ENCODE data around the gene FAM120A. TPM values are rescaled to one million over a fixed set of nuclear protein-coding genes. Genes with fewer than 3 reads are reported as not detected.
A peak's percentile ranks its signal among the peaks of the same experiment; 100 is the strongest.

FAM120A gene
- total RNA-seq, 1 donor from 2014 or later: 71.2 TPM

DNA sequence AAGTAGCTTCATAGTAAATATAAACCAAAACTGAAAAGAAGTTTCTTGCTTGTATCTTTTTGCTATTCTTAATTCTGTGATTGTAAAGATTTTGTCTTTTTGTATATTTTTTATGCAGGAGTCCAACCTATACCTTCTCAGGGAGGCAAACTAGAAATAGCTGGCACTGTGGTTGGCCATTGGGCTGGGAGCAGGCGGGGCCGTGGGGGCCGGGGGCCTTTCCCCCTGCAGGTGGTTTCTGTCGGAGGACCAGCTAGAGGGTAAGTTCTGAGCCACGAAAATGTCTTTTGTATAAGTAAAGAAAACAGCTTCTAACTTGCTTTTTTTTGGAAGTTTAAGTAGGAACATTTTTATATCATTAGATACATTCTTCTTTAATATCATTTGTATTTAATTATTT, 109.5 kb downstream of the FAM120A start:
- no peak for DNase-seq

DNA sequence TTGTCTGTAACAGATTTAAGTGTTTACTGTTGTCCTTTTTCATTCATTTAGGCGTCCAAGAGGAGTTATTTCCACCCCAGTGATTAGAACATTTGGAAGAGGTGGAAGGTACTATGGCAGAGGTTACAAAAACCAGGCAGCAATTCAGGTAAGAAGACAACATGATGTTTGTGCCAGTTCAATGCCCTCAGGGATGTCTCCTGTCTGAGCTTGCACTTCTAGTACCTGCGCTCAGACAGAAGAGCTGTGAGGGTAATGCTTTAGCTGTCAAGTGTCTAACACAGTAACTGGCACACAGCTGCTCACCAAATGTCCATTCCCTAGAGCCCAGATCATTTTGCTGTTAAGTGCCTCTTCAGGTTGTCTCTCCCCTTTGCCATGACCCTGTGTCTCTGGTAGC, 110.7 kb downstream of the FAM120A start:
- DNase-seq: no peak

DNA sequence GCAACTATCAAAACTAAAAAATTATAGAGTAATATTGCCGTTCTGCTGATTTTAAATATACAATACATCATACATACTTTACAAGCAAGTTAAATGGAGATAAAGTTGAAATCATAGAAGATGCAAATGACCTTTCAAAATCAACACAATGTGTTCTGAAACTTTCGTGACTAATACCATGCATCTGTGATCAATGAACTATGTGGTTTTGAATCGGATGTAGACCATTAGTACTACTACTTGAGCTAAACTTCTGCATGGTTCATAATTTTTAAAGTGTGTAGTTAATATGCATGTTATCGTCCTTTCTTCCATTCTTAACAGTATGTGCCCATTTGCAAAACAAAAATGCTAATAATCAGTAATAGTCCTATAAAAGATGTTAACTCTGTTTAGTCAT, 113.6 kb downstream of the FAM120A start:
- no peak for DNase-seq

DNA sequence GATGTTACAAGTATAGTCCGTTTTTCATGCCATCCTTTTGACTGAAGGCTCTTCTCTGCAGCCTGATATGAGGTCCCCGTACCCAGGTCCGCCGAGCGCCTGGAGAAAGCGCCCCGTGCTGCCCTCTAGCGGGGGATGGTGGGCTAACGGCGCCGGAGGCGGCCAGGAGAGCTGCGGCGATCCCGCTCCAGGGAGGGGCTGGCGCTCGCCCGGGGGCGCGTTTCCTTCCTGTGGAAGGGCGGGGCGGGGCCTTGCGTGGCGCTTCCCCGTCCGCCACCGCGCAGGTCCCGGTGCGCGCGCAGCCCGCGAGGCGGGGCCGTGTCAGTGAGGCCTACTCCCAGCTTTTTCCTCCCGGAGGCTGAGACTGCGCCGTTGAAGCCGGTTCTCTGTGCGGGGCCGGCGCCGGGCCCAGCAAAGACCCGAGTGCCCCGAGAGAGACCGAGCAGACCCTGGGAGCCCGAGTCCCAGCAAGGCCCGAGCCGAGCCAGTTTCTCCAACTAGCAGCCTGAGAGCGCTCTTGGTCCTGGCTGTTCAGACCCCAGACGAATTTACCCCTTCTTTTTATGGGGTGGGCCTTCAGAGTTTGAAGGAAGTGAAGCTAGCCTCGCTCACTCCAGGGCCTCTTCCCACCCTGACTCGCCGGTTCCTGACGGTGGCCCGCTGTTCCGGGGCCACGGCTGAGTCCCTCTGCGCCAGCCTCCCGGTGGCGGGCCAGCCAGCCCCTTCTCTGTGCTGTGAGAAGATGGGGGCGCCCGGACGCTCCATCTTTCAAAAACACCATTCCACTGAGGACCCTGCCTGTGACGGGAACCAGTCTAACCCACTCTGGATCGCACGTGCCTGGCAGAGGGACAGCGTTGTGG, 115.2 kb downstream of the FAM120A start:
- DNase-seq: peak; percentile 96

DNA sequence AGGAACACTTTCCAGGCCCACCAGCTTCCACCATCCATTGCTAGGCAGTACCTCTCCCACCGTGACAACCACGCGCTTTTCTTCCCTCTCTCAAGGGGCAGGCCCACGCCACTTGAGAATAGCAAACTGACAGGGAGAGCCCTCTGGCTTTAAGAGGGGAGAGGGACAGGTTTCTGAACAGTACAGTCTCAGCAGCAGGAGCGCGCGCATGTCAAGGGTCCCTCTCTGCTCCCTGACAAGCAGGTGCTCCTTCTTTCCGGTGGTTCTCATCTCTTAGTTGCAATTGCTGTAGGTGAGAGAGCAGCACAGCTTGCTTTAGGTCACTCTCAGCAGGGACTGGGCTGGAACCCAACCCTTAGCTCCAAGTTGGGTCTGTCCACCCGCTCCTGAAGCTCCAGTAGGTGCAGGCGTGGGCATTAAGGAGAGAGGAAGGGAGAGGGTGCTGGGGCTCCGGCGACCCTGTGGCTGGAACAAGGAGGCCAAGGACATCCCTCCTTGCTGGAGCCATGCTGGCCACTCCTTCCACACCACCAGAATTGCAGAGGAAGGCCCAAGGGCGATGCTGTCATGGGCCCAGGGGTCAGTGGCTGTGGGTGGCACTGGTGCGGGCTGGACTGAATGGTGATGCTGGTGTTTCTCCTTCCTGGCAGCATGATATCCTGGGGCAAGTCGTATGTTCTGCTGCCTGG, 115.9 kb downstream of the FAM120A start:
- peak; percentile 6 for DNase-seq

DNA sequence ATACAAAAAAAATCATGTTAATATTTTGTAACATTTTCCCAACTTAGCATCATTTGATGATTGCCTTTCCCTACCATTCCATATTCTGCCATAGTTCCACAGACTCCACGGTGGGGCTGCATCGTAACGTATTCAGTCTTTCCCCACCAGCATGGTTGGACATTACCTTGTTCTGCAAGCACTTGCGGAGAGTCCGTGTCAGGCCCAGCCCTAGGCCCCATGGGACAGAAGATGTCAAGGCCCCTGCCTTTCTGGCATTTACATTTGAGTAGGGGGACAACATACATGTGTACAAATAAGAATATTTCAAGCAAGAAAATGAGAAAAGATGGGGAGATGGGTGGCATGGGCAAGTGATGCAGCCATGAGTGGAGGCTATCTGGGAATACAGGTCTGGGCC, 116.7 kb downstream of the FAM120A start:
- DNase-seq: no peak

DNA sequence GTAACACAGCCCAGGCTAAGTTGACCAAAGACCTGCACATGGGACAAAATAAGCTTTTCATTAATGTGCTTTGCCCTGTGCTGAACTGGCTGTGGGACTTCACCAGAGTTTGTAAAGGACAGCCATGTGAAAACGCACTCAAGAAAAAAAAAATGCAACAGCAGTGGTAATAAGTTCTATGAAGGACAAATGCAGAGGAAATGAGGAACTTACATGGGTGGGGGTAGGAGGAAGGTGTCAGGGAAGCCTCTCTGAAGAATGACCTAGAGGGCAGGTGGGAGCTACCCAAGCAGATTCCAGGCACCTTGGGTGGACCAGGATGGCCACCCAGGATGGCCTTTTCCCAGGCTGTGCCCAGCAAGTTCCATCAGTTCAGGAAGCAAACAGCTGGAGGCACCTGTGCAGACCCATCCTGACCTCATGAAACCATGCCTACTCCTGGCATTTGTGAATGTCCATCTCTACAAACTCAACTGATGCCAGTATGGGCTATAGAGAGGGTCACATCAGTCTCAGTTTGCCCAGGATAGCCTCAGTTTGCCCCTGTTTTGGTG, 118.2 kb downstream of the FAM120A start:
- DNase-seq: no peak

DNA sequence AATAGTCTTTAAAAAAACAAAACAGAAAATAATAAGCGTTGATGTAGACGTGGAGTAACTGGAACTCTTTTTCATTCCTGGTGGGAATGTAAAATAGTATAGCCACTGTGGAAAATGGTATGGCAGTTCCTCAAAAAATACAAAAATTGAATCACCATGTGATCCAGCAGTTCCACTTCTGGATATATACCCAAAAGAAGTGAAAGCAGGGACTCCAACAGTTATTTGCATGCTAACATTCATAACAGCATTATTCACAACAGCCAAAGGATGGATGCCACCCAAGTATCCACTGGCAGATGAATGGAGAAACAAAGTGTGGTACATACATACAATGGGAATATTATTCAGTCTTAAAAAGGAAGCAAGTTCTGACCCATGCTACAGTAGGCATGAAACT, 120.7 kb downstream of the FAM120A start:
- DNase-seq: no peak

DNA sequence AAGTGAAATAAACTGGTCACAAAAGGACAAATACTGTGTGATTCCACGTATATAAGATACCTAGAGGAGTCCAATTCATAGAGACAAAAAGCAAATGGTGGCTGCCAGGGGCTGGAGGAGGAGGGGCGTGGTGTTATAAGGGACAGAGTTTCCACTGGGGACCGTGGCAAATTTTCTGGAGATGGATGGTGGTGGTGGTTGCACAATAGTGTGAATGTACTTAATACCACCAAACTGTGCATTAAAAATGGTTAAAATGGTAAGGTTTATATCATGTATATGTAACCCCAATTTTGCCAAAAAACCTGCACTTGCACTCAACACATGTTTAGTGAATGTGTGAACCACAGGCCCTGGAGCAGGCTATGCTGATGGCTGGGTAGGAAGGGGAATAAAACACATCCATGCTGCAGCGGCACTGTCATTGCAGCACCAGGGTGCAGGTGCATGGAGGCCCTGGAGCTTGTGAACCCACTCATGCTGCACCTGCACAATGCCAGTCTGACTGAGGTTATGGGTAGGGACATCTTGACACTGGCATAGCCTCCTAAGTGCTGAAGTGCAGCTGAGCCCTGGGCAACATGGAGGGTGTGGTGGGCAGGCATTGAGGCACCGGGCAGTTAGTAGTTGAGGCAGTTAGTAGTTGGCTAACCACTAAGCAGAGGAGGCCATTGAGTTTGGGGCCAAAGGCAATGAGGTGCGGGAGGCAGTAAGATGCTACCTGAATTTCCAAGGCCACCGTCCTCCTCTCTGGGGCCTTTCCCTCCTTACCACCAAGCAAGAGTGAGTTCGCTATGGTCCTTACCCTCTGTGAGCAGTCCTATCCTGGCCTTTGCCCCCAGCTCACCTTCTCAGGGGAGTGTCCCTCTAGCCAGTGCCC, 121.4 kb downstream of the FAM120A start:
- no peak for DNase-seq

DNA sequence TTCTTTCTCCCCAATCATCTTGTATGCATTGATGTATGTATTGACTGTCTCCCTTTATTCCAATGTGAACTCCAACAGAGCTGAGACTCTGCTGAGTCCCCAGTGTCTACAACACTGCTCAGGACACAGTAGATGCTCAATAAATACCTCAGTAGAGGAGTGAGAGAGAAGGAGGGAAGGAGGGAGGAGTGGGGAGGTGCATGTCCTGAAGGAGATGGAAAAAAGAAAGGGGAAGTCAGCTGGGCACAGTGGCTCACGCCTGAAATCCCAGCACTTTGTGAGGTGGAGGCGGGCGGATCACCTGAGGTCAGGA, 122.0 kb downstream of the FAM120A start:
- DNase-seq: no peak

DNA sequence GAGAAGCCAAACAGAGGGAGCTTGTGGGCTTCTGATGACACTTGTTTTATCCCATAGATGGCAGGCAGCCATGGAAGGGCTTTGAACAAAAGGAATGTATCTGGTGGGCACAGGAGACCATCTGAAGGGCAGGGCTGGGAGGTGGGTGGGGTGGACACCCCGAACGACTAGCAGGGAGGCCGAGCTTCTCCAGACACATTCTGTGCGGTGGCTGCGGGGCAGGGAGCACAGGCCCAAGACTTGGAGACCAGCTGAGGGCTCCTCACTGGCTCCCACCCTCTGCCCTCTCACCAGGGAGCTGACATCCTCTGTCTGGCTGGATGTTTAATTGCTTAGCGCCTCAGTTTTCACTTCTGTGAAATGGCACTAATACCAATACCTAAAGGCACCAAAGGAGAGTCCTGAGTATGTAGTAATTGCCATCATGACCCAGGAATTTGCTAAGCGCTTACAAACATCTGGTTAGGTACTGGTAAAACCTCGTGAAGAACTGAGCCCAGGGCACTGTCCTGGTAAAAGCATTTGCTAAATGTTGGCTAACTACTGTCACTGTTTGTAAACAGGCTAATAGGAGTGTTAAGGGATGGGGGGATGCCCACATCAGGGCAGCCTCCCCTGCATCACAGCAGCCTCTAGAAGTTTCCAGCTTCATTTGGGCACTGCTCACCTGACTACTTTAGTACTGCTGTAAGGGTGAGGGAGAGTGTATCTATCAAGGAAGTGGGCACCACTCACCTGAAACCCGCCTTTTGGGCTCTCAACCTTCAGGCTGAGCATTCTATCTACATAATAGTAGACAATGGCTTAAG, 122.8 kb downstream of the FAM120A start:
- no peak for DNase-seq

DNA sequence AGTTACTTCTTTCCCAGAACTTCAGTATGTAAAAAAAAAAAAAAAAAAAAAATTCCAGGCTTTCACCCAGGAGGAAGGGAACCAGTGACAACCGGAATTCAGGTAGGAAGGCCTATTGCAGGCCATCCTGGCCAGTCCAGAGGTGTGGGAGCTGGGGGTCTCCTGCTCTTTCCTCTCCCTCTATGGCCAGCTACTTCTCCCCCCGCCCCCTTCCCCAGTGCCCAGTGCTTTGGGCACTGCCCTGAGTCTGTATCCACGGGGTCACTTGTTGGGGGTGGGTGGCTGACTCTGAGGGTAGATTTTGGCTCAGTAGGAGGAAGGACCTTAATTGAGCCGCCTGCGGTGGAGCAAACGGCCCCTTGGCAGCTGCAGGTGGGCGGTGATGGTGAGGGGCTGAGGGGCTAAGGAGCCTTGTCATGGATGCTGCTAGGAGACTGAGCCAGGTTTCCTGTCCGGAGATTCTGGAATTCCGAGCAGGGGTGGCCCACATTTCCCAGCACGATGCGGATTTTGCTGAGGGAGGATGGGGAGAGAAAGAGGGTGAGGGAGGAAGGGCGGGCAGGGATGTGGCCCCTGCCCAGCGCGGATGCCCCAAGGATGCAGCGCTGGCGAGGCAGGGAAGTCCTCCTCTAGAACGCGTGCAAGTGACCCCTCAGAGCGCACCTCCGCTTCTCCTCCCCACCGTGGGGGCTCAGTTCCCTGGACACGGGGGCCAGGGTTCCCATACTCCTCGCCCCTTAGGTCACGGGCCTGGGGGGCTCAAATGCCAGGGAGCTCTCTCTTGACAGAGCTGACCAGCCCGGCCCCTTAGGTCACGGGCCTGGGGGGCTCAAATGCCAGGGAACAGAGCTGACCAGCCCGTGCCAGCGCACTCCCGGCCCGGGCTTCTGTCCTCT, 123.7 kb downstream of the FAM120A start:
- no peak for DNase-seq

DNA sequence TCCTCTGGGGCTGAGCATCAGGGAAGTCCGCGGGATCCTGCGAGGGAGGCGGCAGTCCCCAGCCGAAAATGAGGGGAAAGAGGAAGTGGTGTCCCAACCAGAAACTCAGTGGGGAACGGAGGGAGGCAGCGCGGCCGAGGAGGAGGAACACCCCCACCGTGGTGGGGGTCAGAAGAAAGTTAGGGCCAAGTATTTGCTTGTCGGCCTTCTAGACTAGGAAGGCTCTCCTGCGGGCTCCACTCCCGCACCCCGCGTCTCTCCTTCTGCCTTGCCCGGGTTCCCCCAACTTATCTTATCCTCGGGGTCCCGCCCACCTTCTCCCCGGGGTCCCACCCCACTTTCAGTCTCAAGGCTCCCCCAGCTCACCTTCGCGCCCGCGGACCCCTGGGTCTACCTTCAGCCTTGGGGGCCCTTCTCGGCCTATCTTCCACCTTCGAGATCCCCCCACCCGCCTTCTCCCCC, 124.3 kb downstream of the FAM120A start:
- DNase-seq: peak; percentile 18

DNA sequence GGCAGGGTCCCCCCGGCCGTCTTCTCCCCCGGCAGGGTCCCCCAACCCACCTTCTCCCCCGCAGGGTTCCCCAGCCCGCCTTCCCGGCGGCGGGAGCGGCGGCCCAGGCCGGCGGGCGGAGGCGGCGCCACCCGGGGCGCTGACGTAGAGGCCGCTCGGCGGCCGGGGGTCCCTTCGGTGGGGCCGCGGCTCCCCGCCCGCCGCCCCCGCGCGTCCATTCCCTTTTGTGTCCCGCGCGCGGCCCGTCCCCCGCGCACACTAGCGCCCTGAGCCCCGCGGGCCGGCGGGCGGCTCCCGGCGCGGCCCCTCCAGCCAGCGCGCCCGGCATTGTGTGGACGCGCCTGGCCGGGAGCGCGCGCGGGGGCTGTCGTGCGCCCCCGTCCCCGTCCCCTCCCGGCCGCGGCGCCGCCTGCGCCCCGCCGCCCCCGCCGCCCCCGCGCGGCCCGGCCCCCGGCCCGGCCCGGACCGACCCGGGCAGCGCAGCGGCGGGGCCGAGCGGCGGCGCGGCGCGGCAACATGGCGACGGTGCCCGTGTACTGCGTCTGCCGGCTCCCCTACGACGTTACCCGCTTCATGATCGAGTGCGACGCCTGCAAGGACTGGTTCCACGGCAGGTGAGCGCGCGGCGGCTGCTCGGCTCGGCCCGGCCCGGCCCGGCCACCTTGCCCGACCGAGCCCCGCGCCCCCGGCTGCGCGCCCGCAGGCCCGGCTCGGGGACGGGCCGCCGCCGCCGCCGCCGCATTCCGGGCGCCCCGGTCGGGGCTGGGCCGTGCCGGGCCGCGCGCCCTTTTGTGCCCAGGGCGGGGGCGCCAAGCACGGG, 125.0 kb downstream of the FAM120A start, which contains the start of gene PHF2:
Gene PHF2 (plus strand): TSS at position 327 of the 820 bp plus-strand sequence. CDS start 190 bp downstream, at position 517.
- DNase-seq: no peak

DNA sequence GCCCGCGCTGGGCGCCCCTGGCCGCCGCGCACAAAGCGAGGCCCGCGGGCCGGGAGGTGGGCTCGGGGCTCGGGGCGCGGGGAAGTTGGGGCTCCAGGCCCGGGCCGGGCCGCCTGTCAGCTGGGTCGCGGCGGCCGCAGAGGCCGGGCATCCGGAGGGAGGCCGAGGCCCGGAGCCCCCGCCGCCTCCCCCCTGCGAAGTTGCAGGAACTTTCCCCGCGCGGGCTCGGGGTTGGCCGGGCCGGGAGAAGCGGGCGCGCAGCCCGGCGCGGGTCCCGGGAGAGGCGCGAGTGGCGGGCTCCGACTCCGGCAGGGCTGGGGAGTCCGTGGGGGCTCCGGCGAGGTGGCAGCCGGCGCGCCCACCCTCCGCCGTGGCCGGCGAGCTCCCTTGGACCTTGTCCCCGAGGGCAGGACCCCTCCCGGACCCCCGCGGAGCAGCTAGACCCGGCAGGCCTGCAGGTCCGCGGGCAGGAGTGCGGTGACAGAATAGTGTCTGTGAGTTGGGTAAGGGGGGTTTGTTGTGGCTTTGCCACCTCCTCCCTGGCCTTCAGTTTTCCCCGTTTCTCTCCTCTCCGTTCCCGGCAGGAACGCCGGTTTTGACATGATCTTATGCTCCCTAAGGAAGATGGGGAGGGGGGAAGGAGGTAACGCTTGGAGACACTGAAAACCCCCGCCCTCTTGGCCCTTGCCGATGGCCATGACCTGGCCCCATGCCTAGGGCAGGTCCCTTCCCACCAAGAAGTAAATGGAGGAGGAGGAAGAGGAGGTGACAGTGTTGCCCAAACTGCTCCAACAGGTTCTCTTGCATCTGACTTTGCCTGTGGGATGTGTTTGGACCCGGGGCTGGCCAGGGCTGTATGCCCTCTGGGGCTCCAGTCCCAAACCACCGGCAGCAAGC, 125.8 kb downstream of the FAM120A start:
- DNase-seq: no peak

DNA sequence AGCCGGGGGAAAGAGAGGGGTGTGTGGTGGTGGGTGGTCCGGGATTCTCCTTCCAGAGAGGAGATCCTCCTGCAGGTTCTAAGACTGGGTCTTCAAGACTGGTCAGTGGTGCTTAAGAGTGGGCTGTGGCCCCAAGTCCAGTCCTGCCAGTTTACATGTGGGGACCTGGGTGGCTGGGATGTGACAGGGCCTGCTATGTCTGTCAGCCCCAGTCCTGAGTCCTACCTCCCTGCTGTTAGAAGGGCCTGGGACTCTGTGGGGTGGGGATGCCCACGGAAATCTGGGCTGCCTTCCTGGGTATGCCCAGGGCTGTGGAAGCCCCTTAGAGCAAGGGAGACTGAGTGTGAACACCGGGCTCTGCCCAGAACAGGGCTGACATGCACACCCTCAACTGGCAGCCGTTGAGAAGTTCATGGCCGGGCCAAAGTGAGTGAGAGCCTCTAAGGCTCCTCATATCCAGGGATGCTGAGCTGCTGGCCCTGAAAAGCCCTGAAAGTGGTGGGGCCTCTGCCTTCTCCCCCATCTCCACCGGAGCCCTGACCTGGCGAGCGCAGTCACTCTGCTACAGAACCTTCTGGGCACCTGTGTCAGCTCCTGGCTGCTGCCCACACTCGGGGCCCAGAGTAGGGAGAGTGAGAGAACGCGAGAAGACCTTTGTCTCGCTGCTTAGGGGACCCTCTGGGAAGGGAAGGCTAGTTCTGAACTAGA, 126.6 kb downstream of the FAM120A start:
- no peak for DNase-seq

DNA sequence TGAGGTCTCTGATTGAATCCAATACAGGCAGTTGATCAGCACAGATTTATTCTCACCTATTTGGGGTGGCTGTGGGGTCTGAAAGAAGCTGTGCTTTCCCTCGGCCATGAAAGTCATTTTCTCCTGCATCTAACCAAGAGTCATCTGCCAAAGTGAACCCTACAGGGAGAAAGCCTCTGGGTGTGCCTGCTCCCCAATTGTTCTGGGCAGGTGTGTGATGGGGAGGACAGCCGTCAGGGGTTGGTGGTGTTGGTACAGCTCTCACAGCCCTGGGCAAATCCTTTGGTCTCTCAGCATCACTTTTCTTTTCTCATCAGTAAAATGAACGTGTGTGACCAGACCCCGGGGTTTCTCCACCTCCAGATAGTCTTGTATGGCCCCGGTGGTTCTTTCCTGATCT, 127.4 kb downstream of the FAM120A start:
- DNase-seq: no peak
